GM23338 (cell line): ENCODE measurements around the gene KRTAP2-4. TPM values are rescaled to one million over a fixed set of nuclear protein-coding genes. Genes with fewer than 3 reads are reported as not detected.

Experiments
- ATAC-seq: fragments of 200-7000 bp; cut with Tn5 transposase; 3 replicates; pipeline ENCODE4 v1.9.1; 2020
- DNase-seq: peaks from one replicate; pipeline ENCODE4 v3.0.0-alpha.2; 2015; ENCODE audit warnings: low spot score
- H2AFZ ChIP-seq: fragments of 200-600 bp; sonication (generic); 2 replicates; pipeline ENCODE4 v1.8.0; 2016; ENCODE audit warnings: antibody characterized with exemption, mild to moderate bottlenecking, moderate library complexity
- H3F3A ChIP-seq: fragments of 200-600 bp; sonication (generic); replicated peaks from 2 replicates; pipeline ENCODE4 v1.8.0; 2017; ENCODE audit warnings: antibody characterized with exemption, mixed run types, low read depth
- H3K27ac ChIP-seq: fragments of 200-600 bp; sonication (generic); 2 replicates; pipeline ENCODE4 v1.6.1; 2016; ENCODE audit warnings: low read depth
- H3K27me3 ChIP-seq: fragments of 200-600 bp; sonication (generic); 2 replicates; pipeline ENCODE4 v1.8.0; 2016; ENCODE audit warnings: mild to moderate bottlenecking, mixed run types, moderate library complexity; ENCODE audit not compliant: insufficient read depth
- H3K36me3 ChIP-seq: fragments of 200-600 bp; sonication (generic); 2 replicates; pipeline ENCODE4 v1.8.0; 2016; ENCODE audit warnings: mild to moderate bottlenecking; ENCODE audit not compliant: insufficient read depth
- H3K4me1 ChIP-seq: fragments of 200-600 bp; sonication (generic); 2 replicates; pipeline ENCODE4 v1.8.0; 2016; ENCODE audit warnings: mild to moderate bottlenecking, moderate library complexity; ENCODE audit not compliant: insufficient read depth
- H3K4me2 ChIP-seq: fragments of 200-600 bp; sonication (generic); 2 replicates; pipeline ENCODE4 v1.7.1; 2017; ENCODE audit warnings: mixed run types
- H3K4me3 ChIP-seq: fragments of 200-600 bp; sonication (generic); 2 replicates; pipeline ENCODE4 v1.6.1; 2016; ENCODE audit warnings: mixed run types
- H3K79me2 ChIP-seq: fragments of 200-600 bp; sonication (generic); replicated peaks from 2 replicates; pipeline ENCODE4 v1.8.0; 2017; ENCODE audit warnings: mild to moderate bottlenecking; ENCODE audit not compliant: insufficient read depth
- H3K9me2 ChIP-seq: fragments of 200-600 bp; sonication (generic); 2 replicates; pipeline ENCODE4 v1.8.0; 2017; ENCODE audit not compliant: insufficient read depth
- H4K20me1 ChIP-seq: fragments of 200-600 bp; sonication (generic); replicated peaks from 2 replicates; pipeline ENCODE4 v1.8.0; 2017; ENCODE audit warnings: mild to moderate bottlenecking; ENCODE audit not compliant: insufficient read depth
- H3K27ac Mint-ChIP-seq: 2 replicates; pipeline ENCODE4 v1.8.0; 2020; ENCODE audit warnings: inconsistent platforms, mild to moderate bottlenecking, moderate library complexity, mixed read lengths
- H3K27me3 Mint-ChIP-seq: 3 replicates; pipeline ENCODE4 v1.8.0; 2022; ENCODE audit warnings: low read depth, mild to moderate bottlenecking, moderate library complexity, mixed read lengths, inconsistent platforms; ENCODE audit not compliant: insufficient read depth, poor library complexity
- H3K36me3 Mint-ChIP-seq: 3 replicates; pipeline ENCODE4 v1.8.0; 2021; ENCODE audit warnings: low read depth, mild to moderate bottlenecking, inconsistent platforms, moderate library complexity, mixed read lengths
- H3K4me1 Mint-ChIP-seq: 3 replicates; pipeline ENCODE4 v1.8.0; 2020; ENCODE audit warnings: mild to moderate bottlenecking, inconsistent platforms, mixed read lengths
- H3K4me3 Mint-ChIP-seq: 3 replicates; pipeline ENCODE4 v1.8.0; 2021; ENCODE audit warnings: moderate library complexity, mild to moderate bottlenecking, inconsistent platforms, mixed read lengths
- H3K9me3 Mint-ChIP-seq: 3 replicates; pipeline ENCODE4 v1.8.0; 2020; ENCODE audit warnings: moderate library complexity, mild to moderate bottlenecking, inconsistent platforms, mixed read lengths
- CREB1 ChIP-seq: fragments of 250-450 bp; sonication (Bioruptor Pico); IDR thresholded peaks from 2 replicates; pipeline ENCODE4 v1.5.0; 2020; ENCODE audit warnings: low read depth, mild to moderate bottlenecking, moderate library complexity
- EZH2 ChIP-seq: fragments of 200-600 bp; sonication (generic); IDR thresholded peaks from one replicate; pipeline ENCODE4 v1.8.0; 2017; ENCODE audit warnings: antibody characterized with exemption, mild to moderate bottlenecking, low read depth; ENCODE audit not compliant: unreplicated experiment
- EZH2phosphoT487 ChIP-seq: fragments of 200-600 bp; sonication (generic); IDR thresholded peaks from one replicate; pipeline ENCODE4 v1.8.1; 2018; ENCODE audit warnings: antibody characterized with exemption; ENCODE audit not compliant: unreplicated experiment
- JUNB ChIP-seq: IDR thresholded peaks from one replicate; pipeline ENCODE4 v1.6.1; 2016; ENCODE audit warnings: antibody characterized with exemption; ENCODE audit not compliant: unreplicated experiment
- NANOG ChIP-seq: IDR thresholded peaks from 2 replicates; pipeline ENCODE4 v1.6.1; 2016; ENCODE audit warnings: antibody characterized with exemption, borderline replicate concordance
- POLR2AphosphoS5 ChIP-seq: IDR thresholded peaks from 2 replicates; pipeline ENCODE4 v1.6.1; 2016; ENCODE audit warnings: antibody characterized with exemption, low read depth
- STAT1 ChIP-seq: IDR thresholded peaks from one replicate; pipeline ENCODE4 v1.6.1; 2016; ENCODE audit warnings: antibody characterized with exemption; ENCODE audit not compliant: unreplicated experiment
- ZNF114 ChIP-seq: fragments of 250-450 bp; sonication (Bioruptor Pico); IDR thresholded peaks from 2 replicates; pipeline ENCODE4 v1.5.0; 2020; ENCODE audit warnings: mild to moderate bottlenecking, moderate library complexity
- ZNF331 ChIP-seq: fragments of 250-450 bp; sonication (Bioruptor Pico); IDR thresholded peaks from 2 replicates; pipeline ENCODE4 v1.5.0; 2020; ENCODE audit warnings: low read depth, mild to moderate bottlenecking, moderate library complexity
- polyA plus RNA-seq: library from polyadenylated mRNA; unstranded; fragments of >200 nt; fragmentation: Nextera tagmentation; extraction: Ambion mirVana; gene quantifications from 2 replicates; pipeline ENCODE4 v1.2.1, GENCODE V29; 2016
- total RNA-seq: library from RNA; depleted of rRNA; stranded (reverse); fragments of >200 nt; shearing (Covaris generic); gene quantifications from 2 replicates; pipeline ENCODE4 v1.2.3, GENCODE V29; 2014
- TF ChIP-seq, protein P1 (sequence below), 2 experiments: fragments of 200-600 bp in 1 of 2; sonication (generic) in 1 of 2; conservative IDR thresholded peaks; 2 replicates each; pipeline versions ENCODE4 v1.5.1 to v1.6.1; 2016 to 2017; ENCODE audit warnings: antibody characterized with exemption in 2 of 2, low read depth in 2 of 2, mild to moderate bottlenecking in 2 of 2, moderate library complexity in 1 of 2
- TF ChIP-seq, protein P2 (sequence below): IDR thresholded peaks from one replicate; pipeline ENCODE4 v1.6.1; 2018; ENCODE audit warnings: antibody characterized with exemption; ENCODE audit not compliant: unreplicated experiment
- TF ChIP-seq, protein P3 (sequence below): IDR thresholded peaks from 2 replicates; pipeline ENCODE4 v1.6.1; 2016; ENCODE audit warnings: antibody characterized with exemption
- TF ChIP-seq, protein P4 (sequence below): fragments of 250-450 bp; sonication (Bioruptor Pico); IDR thresholded peaks from 2 replicates; pipeline ENCODE4 v1.5.0; 2020; ENCODE audit warnings: mild to moderate bottlenecking, moderate library complexity

Gene KRTAP2-4
- total and polyA plus RNA-seq, 2 experiments from 2014 or later, result not detected

DNA sequence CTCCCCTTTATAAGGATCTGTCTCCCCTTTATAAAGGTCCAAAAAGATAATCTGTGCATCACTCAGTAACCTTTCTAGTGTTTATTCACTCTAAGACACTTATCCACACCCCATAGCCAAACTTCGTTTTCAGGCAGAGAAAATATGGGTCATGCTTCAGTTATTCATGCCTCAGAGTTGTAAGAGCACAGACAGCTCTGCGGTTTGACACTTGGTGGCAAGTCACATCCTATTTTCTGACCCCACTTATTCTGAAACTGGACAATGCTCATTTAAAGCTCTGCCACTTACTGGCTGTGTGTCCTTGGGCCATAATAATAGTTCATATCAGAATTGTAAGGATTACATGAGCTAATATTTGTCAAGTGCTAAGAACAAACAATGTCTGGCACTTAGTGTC lies 16.6 kb downstream of the KRTAP2-4 start:
- H3K27ac Mint-ChIP-seq, result no peak overlapping the region
- H3K4me2 ChIP-seq, result no peak overlapping the region

More for the DNA sequence above, 16.6 kb downstream of the KRTAP2-4 start:
- Histone ChIP-seq H3K27me3 (no peaks in the 10 kb centered on the region), H3F3A (no peaks in the 10 kb centered on the region), H2AFZ (no peak overlapping the region), H3K4me1 (peaks cover 8% of the 10 kb centered on the region), H4K20me1 (no peaks in the 10 kb centered on the region), H3K9me2 (no peaks in the 10 kb centered on the region), H3K4me3 (no peak overlapping the region), H3K36me3 (no peaks in the 10 kb centered on the region), H3K79me2 (no peaks in the 10 kb centered on the region), H3K27ac (no peak overlapping the region)
- Mint-ChIP-seq H3K9me3 (peaks cover 5% of the 10 kb centered on the region; the same call in 1 of the 3 replicates), H3K36me3 (0 out of 3 replicates have a peak, but pooled peaks cover 3% of the 10 kb centered on the region), H3K27me3 (peaks cover 2% of the 10 kb centered on the region), H3K4me3 (no peak overlapping the region), H3K4me1 (peaks cover 16% of the 10 kb centered on the region)
- DNase-seq (no peak), ATAC-seq (no peak)
- TF ChIP-seq, protein P1, sequence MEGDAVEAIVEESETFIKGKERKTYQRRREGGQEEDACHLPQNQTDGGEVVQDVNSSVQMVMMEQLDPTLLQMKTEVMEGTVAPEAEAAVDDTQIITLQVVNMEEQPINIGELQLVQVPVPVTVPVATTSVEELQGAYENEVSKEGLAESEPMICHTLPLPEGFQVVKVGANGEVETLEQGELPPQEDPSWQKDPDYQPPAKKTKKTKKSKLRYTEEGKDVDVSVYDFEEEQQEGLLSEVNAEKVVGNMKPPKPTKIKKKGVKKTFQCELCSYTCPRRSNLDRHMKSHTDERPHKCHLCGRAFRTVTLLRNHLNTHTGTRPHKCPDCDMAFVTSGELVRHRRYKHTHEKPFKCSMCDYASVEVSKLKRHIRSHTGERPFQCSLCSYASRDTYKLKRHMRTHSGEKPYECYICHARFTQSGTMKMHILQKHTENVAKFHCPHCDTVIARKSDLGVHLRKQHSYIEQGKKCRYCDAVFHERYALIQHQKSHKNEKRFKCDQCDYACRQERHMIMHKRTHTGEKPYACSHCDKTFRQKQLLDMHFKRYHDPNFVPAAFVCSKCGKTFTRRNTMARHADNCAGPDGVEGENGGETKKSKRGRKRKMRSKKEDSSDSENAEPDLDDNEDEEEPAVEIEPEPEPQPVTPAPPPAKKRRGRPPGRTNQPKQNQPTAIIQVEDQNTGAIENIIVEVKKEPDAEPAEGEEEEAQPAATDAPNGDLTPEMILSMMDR (conservative IDR thresholded peaks at IDR 0.05; ENCODE audit: low read depth in 2 of 2), result no peak
- no peak for TF ChIP-seq JUNB
- no peak for TF ChIP-seq ZNF331 (CRISPR knock-in tag)
- no peak for TF ChIP-seq EZH2phosphoT487
- no peak for TF ChIP-seq ZNF114 (CRISPR knock-in tag)
- TF ChIP-seq NANOG, result no peak
- TF ChIP-seq, protein P2, sequence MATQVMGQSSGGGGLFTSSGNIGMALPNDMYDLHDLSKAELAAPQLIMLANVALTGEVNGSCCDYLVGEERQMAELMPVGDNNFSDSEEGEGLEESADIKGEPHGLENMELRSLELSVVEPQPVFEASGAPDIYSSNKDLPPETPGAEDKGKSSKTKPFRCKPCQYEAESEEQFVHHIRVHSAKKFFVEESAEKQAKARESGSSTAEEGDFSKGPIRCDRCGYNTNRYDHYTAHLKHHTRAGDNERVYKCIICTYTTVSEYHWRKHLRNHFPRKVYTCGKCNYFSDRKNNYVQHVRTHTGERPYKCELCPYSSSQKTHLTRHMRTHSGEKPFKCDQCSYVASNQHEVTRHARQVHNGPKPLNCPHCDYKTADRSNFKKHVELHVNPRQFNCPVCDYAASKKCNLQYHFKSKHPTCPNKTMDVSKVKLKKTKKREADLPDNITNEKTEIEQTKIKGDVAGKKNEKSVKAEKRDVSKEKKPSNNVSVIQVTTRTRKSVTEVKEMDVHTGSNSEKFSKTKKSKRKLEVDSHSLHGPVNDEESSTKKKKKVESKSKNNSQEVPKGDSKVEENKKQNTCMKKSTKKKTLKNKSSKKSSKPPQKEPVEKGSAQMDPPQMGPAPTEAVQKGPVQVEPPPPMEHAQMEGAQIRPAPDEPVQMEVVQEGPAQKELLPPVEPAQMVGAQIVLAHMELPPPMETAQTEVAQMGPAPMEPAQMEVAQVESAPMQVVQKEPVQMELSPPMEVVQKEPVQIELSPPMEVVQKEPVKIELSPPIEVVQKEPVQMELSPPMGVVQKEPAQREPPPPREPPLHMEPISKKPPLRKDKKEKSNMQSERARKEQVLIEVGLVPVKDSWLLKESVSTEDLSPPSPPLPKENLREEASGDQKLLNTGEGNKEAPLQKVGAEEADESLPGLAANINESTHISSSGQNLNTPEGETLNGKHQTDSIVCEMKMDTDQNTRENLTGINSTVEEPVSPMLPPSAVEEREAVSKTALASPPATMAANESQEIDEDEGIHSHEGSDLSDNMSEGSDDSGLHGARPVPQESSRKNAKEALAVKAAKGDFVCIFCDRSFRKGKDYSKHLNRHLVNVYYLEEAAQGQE, result no peak
- TF ChIP-seq POLR2AphosphoS5, result no peak
- no peak for TF ChIP-seq EZH2
- TF ChIP-seq, protein P3, sequence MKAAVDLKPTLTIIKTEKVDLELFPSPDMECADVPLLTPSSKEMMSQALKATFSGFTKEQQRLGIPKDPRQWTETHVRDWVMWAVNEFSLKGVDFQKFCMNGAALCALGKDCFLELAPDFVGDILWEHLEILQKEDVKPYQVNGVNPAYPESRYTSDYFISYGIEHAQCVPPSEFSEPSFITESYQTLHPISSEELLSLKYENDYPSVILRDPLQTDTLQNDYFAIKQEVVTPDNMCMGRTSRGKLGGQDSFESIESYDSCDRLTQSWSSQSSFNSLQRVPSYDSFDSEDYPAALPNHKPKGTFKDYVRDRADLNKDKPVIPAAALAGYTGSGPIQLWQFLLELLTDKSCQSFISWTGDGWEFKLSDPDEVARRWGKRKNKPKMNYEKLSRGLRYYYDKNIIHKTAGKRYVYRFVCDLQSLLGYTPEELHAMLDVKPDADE, result no peak
- no peak for TF ChIP-seq CREB1
- no peak for TF ChIP-seq STAT1
- TF ChIP-seq, protein P4, sequence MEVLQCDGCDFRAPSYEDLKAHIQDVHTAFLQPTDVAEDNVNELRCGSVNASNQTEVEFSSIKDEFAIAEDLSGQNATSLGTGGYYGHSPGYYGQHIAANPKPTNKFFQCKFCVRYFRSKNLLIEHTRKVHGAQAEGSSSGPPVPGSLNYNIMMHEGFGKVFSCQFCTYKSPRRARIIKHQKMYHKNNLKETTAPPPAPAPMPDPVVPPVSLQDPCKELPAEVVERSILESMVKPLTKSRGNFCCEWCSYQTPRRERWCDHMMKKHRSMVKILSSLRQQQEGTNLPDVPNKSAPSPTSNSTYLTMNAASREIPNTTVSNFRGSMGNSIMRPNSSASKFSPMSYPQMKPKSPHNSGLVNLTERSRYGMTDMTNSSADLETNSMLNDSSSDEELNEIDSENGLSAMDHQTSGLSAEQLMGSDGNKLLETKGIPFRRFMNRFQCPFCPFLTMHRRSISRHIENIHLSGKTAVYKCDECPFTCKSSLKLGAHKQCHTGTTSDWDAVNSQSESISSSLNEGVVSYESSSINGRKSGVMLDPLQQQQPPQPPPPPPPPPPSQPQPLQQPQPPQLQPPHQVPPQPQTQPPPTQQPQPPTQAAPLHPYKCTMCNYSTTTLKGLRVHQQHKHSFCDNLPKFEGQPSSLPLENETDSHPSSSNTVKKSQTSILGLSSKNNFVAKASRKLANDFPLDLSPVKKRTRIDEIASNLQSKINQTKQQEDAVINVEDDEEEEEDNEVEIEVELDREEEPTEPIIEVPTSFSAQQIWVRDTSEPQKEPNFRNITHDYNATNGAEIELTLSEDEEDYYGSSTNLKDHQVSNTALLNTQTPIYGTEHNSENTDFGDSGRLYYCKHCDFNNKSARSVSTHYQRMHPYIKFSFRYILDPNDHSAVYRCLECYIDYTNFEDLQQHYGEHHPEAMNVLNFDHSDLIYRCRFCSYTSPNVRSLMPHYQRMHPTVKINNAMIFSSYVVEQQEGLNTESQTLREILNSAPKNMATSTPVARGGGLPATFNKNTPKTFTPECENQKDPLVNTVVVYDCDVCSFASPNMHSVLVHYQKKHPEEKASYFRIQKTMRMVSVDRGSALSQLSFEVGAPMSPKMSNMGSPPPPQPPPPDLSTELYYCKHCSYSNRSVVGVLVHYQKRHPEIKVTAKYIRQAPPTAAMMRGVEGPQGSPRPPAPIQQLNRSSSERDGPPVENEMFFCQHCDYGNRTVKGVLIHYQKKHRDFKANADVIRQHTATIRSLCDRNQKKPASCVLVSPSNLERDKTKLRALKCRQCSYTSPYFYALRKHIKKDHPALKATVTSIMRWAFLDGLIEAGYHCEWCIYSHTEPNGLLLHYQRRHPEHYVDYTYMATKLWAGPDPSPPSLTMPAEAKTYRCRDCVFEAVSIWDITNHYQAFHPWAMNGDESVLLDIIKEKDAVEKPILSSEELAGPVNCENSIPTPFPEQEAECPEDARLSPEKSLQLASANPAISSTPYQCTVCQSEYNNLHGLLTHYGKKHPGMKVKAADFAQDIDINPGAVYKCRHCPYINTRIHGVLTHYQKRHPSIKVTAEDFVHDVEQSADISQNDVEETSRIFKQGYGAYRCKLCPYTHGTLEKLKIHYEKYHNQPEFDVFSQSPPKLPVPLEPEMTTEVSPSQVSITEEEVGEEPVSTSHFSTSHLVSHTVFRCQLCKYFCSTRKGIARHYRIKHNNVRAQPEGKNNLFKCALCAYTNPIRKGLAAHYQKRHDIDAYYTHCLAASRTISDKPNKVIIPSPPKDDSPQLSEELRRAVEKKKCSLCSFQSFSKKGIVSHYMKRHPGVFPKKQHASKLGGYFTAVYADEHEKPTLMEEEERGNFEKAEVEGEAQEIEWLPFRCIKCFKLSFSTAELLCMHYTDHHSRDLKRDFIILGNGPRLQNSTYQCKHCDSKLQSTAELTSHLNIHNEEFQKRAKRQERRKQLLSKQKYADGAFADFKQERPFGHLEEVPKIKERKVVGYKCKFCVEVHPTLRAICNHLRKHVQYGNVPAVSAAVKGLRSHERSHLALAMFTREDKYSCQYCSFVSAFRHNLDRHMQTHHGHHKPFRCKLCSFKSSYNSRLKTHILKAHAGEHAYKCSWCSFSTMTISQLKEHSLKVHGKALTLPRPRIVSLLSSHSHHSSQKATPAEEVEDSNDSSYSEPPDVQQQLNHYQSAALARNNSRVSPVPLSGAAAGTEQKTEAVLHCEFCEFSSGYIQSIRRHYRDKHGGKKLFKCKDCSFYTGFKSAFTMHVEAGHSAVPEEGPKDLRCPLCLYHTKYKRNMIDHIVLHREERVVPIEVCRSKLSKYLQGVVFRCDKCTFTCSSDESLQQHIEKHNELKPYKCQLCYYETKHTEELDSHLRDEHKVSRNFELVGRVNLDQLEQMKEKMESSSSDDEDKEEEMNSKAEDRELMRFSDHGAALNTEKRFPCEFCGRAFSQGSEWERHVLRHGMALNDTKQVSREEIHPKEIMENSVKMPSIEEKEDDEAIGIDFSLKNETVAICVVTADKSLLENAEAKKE, result no peak
